ENCODE data around the gene PRDX2.

- TF ChIP-seq CTCF (IDR thresholded peaks at IDR 0.05) (no peak), POLR2A (IDR thresholded peaks at IDR 0.05) (no peak)
Measured at GRCh38 chr19:12838182-12838885, 36.7 kb upstream of the PRDX2 start, which contains the start of gene MAST1.
